GM12801 (cell line): ENCODE data around the gene FBXO27.

Experiments used
- TF ChIP-seq, protein P1 (sequence below): IDR thresholded peaks from one replicate; pipeline ENCODE4 v1.5.1; 2011; ENCODE audit warnings: control low read depth; ENCODE audit not compliant: insufficient read length; ENCODE audit errors: extremely low read depth

The FBXO27 gene

DNA sequence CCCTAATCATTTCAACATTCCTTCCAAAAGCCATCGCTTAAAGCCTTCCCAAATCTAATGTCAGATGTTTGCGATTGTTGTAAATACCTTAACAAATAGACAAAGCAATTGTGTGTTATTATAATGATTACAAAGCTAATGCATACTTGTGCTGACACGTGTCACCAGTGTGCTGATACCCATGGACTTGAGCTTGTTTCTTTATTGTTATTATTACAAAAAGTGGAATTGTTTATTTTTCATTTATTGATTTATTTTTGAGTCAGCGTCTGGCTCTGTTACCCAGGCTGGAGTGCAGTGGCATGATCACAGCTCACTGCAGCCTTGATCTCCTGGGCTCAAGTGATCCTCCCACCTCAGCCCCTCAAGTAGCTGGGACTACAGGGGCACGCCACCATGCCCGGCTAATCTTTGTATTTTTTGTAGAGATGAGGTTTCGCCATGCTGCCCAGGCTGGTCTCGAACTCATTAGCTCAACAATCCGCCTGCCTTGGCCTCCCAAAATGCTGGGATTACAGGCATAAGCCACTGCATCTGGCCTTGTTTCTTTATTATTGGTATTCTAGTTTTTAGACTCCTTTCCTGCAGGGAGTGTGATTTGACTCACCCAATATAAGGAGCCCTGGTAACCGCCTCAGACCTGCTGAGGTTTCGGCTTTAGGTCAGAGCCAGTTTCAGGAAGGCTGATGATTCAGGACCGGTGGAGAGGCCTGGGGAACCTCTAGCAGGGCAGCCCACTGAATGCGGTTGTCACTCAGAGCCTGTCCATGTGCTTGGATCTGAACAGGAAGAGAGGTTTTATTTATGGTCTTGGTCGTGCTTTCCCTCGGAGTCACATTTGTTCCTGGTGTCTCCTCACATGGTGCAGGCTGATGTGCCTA, 54.7 kb downstream of the FBXO27 start:
- TF ChIP-seq, protein P1, sequence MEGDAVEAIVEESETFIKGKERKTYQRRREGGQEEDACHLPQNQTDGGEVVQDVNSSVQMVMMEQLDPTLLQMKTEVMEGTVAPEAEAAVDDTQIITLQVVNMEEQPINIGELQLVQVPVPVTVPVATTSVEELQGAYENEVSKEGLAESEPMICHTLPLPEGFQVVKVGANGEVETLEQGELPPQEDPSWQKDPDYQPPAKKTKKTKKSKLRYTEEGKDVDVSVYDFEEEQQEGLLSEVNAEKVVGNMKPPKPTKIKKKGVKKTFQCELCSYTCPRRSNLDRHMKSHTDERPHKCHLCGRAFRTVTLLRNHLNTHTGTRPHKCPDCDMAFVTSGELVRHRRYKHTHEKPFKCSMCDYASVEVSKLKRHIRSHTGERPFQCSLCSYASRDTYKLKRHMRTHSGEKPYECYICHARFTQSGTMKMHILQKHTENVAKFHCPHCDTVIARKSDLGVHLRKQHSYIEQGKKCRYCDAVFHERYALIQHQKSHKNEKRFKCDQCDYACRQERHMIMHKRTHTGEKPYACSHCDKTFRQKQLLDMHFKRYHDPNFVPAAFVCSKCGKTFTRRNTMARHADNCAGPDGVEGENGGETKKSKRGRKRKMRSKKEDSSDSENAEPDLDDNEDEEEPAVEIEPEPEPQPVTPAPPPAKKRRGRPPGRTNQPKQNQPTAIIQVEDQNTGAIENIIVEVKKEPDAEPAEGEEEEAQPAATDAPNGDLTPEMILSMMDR = no peak

DNA sequence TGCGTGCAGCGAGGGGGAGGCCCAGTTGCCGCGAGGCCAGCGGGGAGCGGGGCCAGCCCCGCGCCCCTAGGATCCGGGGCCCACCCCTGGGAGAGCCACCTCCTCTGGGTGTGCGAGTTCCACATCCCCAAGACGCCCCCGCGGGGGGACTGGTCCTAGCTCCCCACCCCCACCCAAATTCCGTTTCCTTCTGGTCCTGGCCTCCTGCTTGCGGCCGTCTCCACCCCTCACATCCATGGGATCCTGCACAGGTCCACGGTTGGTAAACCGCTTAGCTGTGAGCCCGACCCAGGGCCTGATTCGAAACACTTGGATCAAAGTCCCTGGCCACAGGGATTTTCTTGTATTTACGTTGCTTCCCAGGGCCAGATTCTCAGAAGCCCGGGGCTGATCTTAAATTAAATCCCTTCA, 56.5 kb downstream of the FBXO27 start:
- TF ChIP-seq, protein P1 = no peak

DNA sequence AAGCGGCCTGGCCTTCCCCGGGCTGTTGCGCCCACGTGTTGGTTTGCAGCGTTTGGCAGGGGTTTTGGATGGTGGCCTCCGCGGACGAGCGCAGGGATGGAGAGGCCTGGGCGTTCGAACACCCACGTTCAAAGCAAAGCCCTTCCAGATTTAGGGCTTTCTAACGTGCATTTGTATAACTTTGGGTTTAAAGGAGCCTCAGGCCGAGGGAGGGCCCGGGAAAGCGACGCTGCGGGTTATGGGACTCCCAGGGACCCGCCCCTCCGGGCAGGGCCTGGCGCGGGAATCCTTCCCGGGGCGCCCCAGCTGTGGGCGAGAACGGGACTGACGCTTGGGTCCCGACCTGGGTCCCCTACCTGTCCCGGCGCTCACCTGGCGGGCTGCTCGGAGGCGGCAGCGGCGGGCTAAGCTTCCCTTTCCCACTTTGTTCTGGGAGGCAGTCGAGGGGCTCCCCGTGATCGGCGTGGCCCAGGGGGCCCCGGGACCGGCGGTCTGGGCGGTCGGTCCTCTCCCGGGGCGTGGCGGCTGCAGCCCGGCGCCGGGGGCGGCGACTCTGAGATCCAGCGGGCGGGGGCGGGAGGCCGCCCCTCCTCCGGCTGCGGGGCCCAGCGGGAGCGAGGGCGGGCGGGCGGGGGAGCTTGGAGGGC, 57.0 kb downstream of the FBXO27 start, which contains the start of gene FBXO17:
Gene FBXO17, minus strand, starts transcription at position 529 of the 647 bp plus-strand sequence. CDS start 25,423 bp downstream, outside the sequence.
- TF ChIP-seq, protein P1 = no peak

DNA sequence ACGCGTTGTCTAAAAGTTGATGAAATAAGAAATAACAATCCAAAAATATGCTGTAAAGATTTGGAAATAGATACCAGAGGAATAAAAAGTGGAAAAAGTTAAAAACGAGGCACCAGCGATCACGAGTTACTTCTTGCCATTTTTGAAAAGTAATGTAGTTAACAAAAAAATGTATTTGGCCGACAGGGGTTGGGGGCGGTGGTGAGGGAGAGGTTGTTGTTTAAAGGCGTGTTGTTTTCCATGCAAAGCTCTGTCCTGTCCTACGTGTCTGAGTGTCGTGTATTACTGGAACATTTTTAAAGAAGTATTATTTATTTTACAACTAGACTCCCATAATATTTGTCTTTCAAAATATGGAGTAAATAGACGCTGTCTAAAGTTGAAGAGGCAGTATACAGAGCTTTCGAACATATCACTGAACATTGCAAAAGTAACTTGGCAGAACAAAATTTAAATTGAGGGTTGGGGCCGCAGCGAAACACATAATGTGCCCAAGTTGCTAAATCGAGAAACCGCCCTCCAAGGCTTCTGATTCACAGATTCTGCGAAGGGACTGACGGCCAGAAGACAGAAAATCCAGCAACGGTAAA, 57.6 kb downstream of the FBXO27 start:
- TF ChIP-seq, protein P1 = no peak
